Ishikawa (cell line): ENCODE data around the gene HBA2.

Experiments
- CEBPB ChIP-seq: IDR thresholded peaks from 2 replicates; pipeline ENCODE4 v1.6.1; 2012
- CREB1 ChIP-seq: IDR thresholded peaks from 2 replicates; pipeline ENCODE4 v1.6.1; 2012; ENCODE audit warnings: low read depth
- EGR1 ChIP-seq: IDR thresholded peaks from 2 replicates; pipeline ENCODE4 v1.6.1; 2012
- EP300 ChIP-seq: IDR thresholded peaks from 2 replicates; pipeline ENCODE4 v1.6.1; 2012; ENCODE audit warnings: borderline replicate concordance
- FOXM1 ChIP-seq: IDR thresholded peaks from 2 replicates; pipeline ENCODE4 v1.6.1; 2012; ENCODE audit warnings: low read depth, borderline replicate concordance
- MAX ChIP-seq: IDR thresholded peaks from 2 replicates; pipeline ENCODE4 v1.6.1; 2012
- NFIC ChIP-seq: IDR thresholded peaks from 2 replicates; pipeline ENCODE4 v1.6.1; 2012
- RAD21 ChIP-seq: IDR thresholded peaks from 2 replicates; pipeline ENCODE4 v1.6.1; 2012; ENCODE audit warnings: low read depth
- REST ChIP-seq: IDR thresholded peaks from 2 replicates; pipeline ENCODE4 v1.6.1; 2012; ENCODE audit warnings: low read depth, mild to moderate bottlenecking
- TAF1 ChIP-seq: IDR thresholded peaks from 2 replicates; pipeline ENCODE4 v1.6.1; 2012; ENCODE audit warnings: low read depth, mild to moderate bottlenecking
- TCF12 ChIP-seq: IDR thresholded peaks from 2 replicates; pipeline ENCODE4 v1.6.1; 2012; ENCODE audit warnings: low read depth
- TEAD4 ChIP-seq: IDR thresholded peaks from 2 replicates; pipeline ENCODE4 v1.6.1; 2012
- USF1 ChIP-seq: IDR thresholded peaks from 2 replicates; pipeline ENCODE4 v1.6.1; 2012
- YY1 ChIP-seq: IDR thresholded peaks from 2 replicates; pipeline ENCODE4 v1.6.1; 2012; ENCODE audit warnings: low read depth
- ZBTB7A ChIP-seq: IDR thresholded peaks from 2 replicates; pipeline ENCODE4 v1.6.1; 2012; ENCODE audit warnings: low read depth

The HBA2 gene

GRCh38 chr16:180681-181564 lies 8.2 kb downstream of the HBA2 start:
- TF ChIP-seq MAX, result peak; percentile 99
- 0 out of 2 replicates have a peak, but pooled peaks have one; percentile 9 for TF ChIP-seq TEAD4
- peak; percentile 28; the same call in 1 of the 2 replicates for TF ChIP-seq TCF12
- TF ChIP-seq EGR1, result no peak
- no peak for TF ChIP-seq TAF1
- peak; percentile 72; the same call in 1 of the 2 replicates for TF ChIP-seq RAD21
- no peak for TF ChIP-seq CEBPB
- no peak for TF ChIP-seq NFIC
- no peak for TF ChIP-seq FOXM1
- TF ChIP-seq YY1, result 0 out of 2 replicates have a peak, but pooled peaks have one; percentile 25
- TF ChIP-seq USF1, result no peak
- no peak for TF ChIP-seq EP300
- TF ChIP-seq REST, result no peak
- no peak for TF ChIP-seq ZBTB7A
- TF ChIP-seq CREB1, result no peak

- TF ChIP-seq CREB1, result no peak
- TF ChIP-seq EP300, result no peak
- TF ChIP-seq USF1, result no peak
Measured at GRCh38 chr16:181565-182021, 8.9 kb downstream of the HBA2 start.

- TF ChIP-seq EGR1, result no peak
Measured at GRCh38 chr16:183005-183404, 10.3 kb downstream of the HBA2 start.

- no peak for TF ChIP-seq RAD21
Measured at GRCh38 chr16:185213-185612, 12.5 kb downstream of the HBA2 start.

- TF ChIP-seq ZBTB7A, result no peak
Measured at GRCh38 chr16:185691-186090, 13.0 kb downstream of the HBA2 start.

- no peak for TF ChIP-seq YY1
- TF ChIP-seq EGR1, result no peak
- no peak for TF ChIP-seq TAF1
- no peak for TF ChIP-seq CREB1
- no peak for TF ChIP-seq TCF12
- TF ChIP-seq EP300, result no peak
- TF ChIP-seq TEAD4, result no peak
- TF ChIP-seq REST, result no peak
- no peak for TF ChIP-seq FOXM1
Measured at GRCh38 chr16:187330-187729, 14.7 kb downstream of the HBA2 start.

- TF ChIP-seq ZBTB7A (no peak), RAD21 (peak; percentile 7; the same call in 1 of the 2 replicates)
Measured at GRCh38 chr16:188674-189073, 16.0 kb downstream of the HBA2 start.
